Cardiac atrium fibroblast (primary cell): ENCODE data around the gene LMAN1L. TPM values are rescaled to one million over a fixed set of nuclear protein-coding genes. Genes with fewer than 3 reads are reported as not detected.

ENCODE experiments used
- total RNA-seq: library from RNA; depleted of rRNA; stranded (reverse); fragments of >200 nt; gene quantifications from 2 replicates; pipeline ENCODE4 v1.2.3, GENCODE V29; 2015

The LMAN1L gene
- 0.36 TPM in 1 of 2 replicates, not detected in the other for total RNA-seq

GRCh38 chr15:74812533-74812932 is at the start of gene LMAN1L:
Gene LMAN1L (plus strand): TSS chr15:74812835. CDS start chr15:74812855, 20 bp downstream.

GRCh38 chr15:74781431-74782258 is 31.0 kb upstream of the LMAN1L start, which contains the start of gene CSK:
Gene CSK (plus strand): TSS chr15:74782080. CDS start chr15:74798298, 16,218 bp downstream.

GRCh38 chr15:74826364-74826819 is 13.8 kb downstream of the LMAN1L start, which contains the start of gene CPLX3:
Gene CPLX3 (plus strand): TSS chr15:74826627. CDS start chr15:74826704, 77 bp downstream.

GRCh38 chr15:74842581-74843444 is 30.2 kb downstream of the LMAN1L start, which contains the start of gene ULK3:
Gene ULK3 (minus strand): TSS chr15:74843156. CDS start chr15:74843105, 51 bp downstream.

GRCh38 chr15:74873036-74873755 is 60.6 kb downstream of the LMAN1L start, which contains the start of gene SCAMP2:
Gene SCAMP2 (minus strand): TSS chr15:74873365. CDS start chr15:74873255, 110 bp downstream.

Other genes starting within 250 kb of the LMAN1L start
- 77.8 and 78.5 TPM in 2 replicates for gene CLK3, start 197.0 kb upstream of the LMAN1L start, total RNA-seq
- 9.9 and 10.7 TPM in 2 replicates for gene EDC3, start 116.8 kb upstream of the LMAN1L start, total RNA-seq
- gene CYP1A1, start 87.3 kb upstream of the LMAN1L start, total RNA-seq, result 2.1 and 2.5 TPM in 2 replicates
- gene CYP1A2, start 64.0 kb upstream of the LMAN1L start, total RNA-seq, result not detected in 2 replicates
- gene CSK, start 30.8 kb upstream of the LMAN1L start, total RNA-seq, result 9.9 and 24.5 TPM in 2 replicates
- gene CPLX3, start 13.8 kb downstream of the LMAN1L start, total RNA-seq, result not detected in 2 replicates
- gene ULK3, start 30.3 kb downstream of the LMAN1L start, total RNA-seq, result 12.8 and 17.3 TPM in 2 replicates
- gene SCAMP2, start 60.5 kb downstream of the LMAN1L start, total RNA-seq, result 60.8 and 100 TPM in 2 replicates
- 109 and 112 TPM in 2 replicates for gene MPI, start 77.2 kb downstream of the LMAN1L start, total RNA-seq
- 37.7 and 41.3 TPM in 2 replicates for gene FAM219B, start 94.0 kb downstream of the LMAN1L start, total RNA-seq
- 105 and 109 TPM in 2 replicates for gene COX5A, start 125.2 kb downstream of the LMAN1L start, total RNA-seq
- 18.3 and 22.4 TPM in 2 replicates for gene RPP25, start 143.9 kb downstream of the LMAN1L start, total RNA-seq
- gene SCAMP5, start 182.7 kb downstream of the LMAN1L start, total RNA-seq, result 2.1 and 4.7 TPM in 2 replicates
- gene PPCDC, start 210.8 kb downstream of the LMAN1L start, total RNA-seq, result 10.2 and 24.0 TPM in 2 replicates